ENCODE data around the gene TSC22D1.

Gene TSC22D1

DNA sequence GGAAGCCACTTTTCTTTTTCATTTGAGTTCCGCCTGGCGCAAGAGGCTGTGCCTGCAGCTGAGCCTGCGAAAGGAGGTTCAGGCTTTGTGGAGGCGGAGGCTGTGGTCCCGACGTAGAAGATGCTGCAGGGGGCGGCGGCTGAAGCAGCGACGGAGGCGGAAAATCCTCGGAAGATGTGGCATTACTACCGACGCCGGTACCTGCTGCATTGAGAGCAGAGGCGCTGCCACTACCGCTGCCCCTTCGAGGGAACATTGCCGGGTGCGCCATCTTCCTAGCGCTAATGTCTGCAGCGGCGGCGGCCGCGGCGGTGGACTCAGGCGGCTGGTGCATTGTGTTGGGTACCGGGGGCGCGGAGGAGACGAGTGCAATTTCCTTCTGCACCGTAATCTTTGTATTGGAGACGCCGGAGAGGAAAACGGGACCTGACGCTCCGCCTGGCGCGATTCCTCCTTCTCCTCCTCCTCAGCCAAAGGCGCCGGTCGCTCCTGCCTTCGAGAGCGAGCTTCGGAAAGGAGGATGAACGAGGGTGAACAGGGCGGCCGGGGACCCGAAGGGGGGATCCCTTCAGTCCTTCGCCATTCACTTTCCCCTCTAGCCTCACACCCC lies at the start of gene TSC22D1:
Gene TSC22D1, minus strand, starts transcription at position 590 of the 610 bp plus-strand sequence. Its CDS starts 256 bp downstream, at position 334.
- Mint-ChIP-seq H3K9me3 (no peaks in the 10 kb centered on the region), H3K27ac (peak within 1 kb of the TSS; percentile 98), H3K36me3 (ENCODE audit: low read depth) (peaks cover 5% of the 10 kb centered on the region), H3K27me3 (ENCODE audit: low read depth, poor library complexity) (no peaks in the 10 kb centered on the region), H3K4me3 (peak within 1 kb of the TSS; percentile 96), H3K4me1 (peaks cover 60% of the 10 kb centered on the region)
- DNase-seq: peak; percentile 57
- no peak for TF ChIP-seq CTCF (IDR thresholded peaks at IDR 0.05)

DNA sequence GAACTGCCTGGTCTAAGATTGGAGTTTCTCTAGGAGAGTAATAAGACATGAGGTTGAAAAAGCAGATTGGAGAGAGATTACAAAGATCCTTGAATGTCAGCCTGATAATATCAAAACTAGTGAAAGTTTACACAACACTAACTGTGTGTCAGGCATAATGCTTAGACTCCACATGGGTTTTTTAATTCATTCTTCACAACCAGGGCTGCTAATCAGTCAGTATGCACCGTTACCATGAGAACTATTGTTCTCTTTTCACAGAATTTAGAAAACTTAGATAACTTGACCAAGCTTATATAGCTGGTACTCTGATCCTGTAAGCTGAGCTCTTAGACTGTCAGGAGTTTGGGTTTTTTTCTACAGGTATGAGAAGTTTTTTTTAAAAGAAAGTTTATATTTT lies 46.6 kb upstream of the TSC22D1 start:
- no peak for DNase-seq
- no peaks in the 10 kb centered on the region for H3K4me1 Mint-ChIP-seq
- no peaks in the 10 kb centered on the region for H3K36me3 Mint-ChIP-seq (ENCODE audit: low read depth)
- no peak overlapping the region for H3K4me3 Mint-ChIP-seq
- H3K27ac Mint-ChIP-seq: no peak overlapping the region
- H3K27me3 Mint-ChIP-seq (ENCODE audit: low read depth, poor library complexity): no peaks in the 10 kb centered on the region
- peaks cover 4% of the 10 kb centered on the region for H3K9me3 Mint-ChIP-seq
- no peak for TF ChIP-seq CTCF (IDR thresholded peaks at IDR 0.05)

DNA sequence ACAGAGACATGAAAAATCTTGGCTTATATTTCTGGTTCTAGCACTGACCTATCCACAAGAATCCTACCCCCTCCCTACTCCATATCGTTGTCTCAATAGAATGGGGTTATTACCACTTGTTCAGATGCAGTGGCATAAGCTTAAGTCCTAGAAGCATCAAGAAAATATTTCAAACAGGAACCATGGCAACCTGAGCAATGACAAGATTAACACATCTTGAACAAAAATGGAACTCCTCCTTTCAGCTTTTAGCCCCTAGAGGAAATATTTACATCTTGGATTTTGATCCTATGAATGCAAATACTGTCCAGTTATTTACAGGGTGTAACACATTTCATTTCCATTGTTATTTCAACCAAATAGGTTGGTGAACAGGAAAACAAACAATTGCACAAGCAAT lies 46.1 kb upstream of the TSC22D1 start:
- Mint-ChIP-seq H3K9me3 (peaks cover 4% of the 10 kb centered on the region), H3K4me3 (no peak overlapping the region), H3K36me3 (ENCODE audit: low read depth) (no peaks in the 10 kb centered on the region), H3K27me3 (ENCODE audit: low read depth, poor library complexity) (no peaks in the 10 kb centered on the region), H3K4me1 (no peaks in the 10 kb centered on the region), H3K27ac (no peak overlapping the region)
- no peak for DNase-seq
- TF ChIP-seq CTCF (IDR thresholded peaks at IDR 0.05): no peak

DNA sequence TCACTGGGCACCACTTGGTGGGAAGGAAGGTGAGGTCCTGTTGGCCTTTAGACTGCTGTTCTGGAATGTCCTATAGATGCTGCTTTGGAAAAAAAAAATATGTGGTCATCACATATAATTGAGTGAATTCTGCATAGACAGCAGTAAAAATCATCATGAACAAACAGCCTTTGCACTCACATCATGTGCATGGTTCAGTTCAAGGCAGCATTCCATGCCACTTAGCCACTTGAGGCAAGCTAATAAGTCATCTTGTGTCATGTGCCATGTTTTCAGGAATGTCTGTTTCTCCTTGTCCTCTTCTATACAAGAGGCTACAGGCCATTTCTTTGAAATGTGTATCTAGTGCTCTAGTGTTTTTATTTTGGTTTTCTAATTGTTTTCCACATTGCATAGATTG lies 43.9 kb upstream of the TSC22D1 start:
- H3K4me3 Mint-ChIP-seq: no peak overlapping the region
- H3K9me3 Mint-ChIP-seq: no peaks in the 10 kb centered on the region
- DNase-seq: no peak
- H3K4me1 Mint-ChIP-seq: no peaks in the 10 kb centered on the region
- H3K27ac Mint-ChIP-seq: no peak overlapping the region
- no peaks in the 10 kb centered on the region for H3K36me3 Mint-ChIP-seq (ENCODE audit: low read depth)
- H3K27me3 Mint-ChIP-seq (ENCODE audit: low read depth, poor library complexity): peaks cover 2% of the 10 kb centered on the region
- no peak for TF ChIP-seq CTCF (IDR thresholded peaks at IDR 0.05)

DNA sequence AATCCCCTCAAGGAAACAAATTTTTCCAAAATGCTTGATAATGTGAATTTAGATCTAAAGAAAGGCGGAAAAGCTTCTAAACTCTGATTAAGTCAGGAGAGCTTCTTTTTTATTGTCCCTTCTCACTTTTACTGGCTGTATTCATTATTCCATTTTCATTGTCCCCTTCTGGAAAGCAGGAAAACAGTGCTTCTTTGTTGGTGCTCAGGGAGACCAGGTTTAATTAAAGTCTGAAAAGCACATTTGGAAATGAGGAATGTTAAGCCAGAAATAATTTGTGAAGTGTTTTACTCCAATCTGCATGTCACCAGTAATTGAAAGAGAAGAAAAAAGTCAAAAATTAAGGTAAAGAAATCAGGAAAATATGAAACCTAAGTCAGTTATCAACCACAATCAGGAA lies 43.5 kb upstream of the TSC22D1 start:
- no peak for TF ChIP-seq CTCF (IDR thresholded peaks at IDR 0.05)
- H3K4me3 Mint-ChIP-seq: no peak overlapping the region
- no peaks in the 10 kb centered on the region for H3K36me3 Mint-ChIP-seq (ENCODE audit: low read depth)
- no peak overlapping the region for H3K27ac Mint-ChIP-seq
- no peaks in the 10 kb centered on the region for H3K4me1 Mint-ChIP-seq
- no peak for DNase-seq
- H3K9me3 Mint-ChIP-seq: no peaks in the 10 kb centered on the region
- peaks cover 2% of the 10 kb centered on the region for H3K27me3 Mint-ChIP-seq (ENCODE audit: low read depth, poor library complexity)

GRCh38 chr13:44618326-44618725 lies 42.2 kb upstream of the TSC22D1 start:
- Mint-ChIP-seq H3K27me3 (ENCODE audit: low read depth, poor library complexity) (peaks cover 5% of the 10 kb centered on the region), H3K36me3 (ENCODE audit: low read depth) (no peaks in the 10 kb centered on the region), H3K4me1 (no peaks in the 10 kb centered on the region), H3K27ac (no peak overlapping the region), H3K9me3 (no peaks in the 10 kb centered on the region), H3K4me3 (no peak overlapping the region)
- TF ChIP-seq CTCF (IDR thresholded peaks at IDR 0.05): no peak
- DNase-seq: no peak

Data from nephron progenitor cell (in vitro differentiated cells).